Measurements from ENCODE around the gene COQ8A. TPM values are rescaled to one million over a fixed set of nuclear protein-coding genes. Genes with fewer than 3 reads are reported as not detected.
"Not testable (repeated sequence)": the region's sequence is repeated elsewhere in the genome, so short reads cannot be mapped to it uniquely, and the experiment has no call there.

The COQ8A gene
- polyA plus RNA-seq, 1 experiment = 5.3 TPM

- CTCF ChIA-PET = no interaction called here
- H3K4me3 ChIP-seq (ENCODE audit: low read depth, low read length) = no peak overlapping the region
- H3K27me3 ChIP-seq (ENCODE audit: control insufficient read depth, insufficient read depth, low read length) = no peaks in the 10 kb centered on the region
- no peaks in the 10 kb centered on the region for H3K9me3 ChIP-seq (ENCODE audit: control insufficient read depth, insufficient read depth, low read length)
- no peak overlapping the region for H3K27ac ChIP-seq (ENCODE audit: low read depth, low read length)
- DNase-seq (ENCODE audit: low read depth, low spot score) = no peak
- TF ChIP-seq CTCF (IDR thresholded peaks at IDR 0.05; ENCODE audit: low read depth, low read length) = no peak
- POLR2A ChIA-PET = no interaction called here
Measured at GRCh38 chr1:226991920-226992319, 51.8 kb downstream of the COQ8A start.

- Histone ChIP-seq H3K27ac (ENCODE audit: low read depth, low read length) (no peak overlapping the region), H3K27me3 (ENCODE audit: control insufficient read depth, insufficient read depth, low read length) (no peaks in the 10 kb centered on the region), H3K4me3 (ENCODE audit: low read depth, low read length) (no peak overlapping the region), H3K9me3 (ENCODE audit: control insufficient read depth, insufficient read depth, low read length) (no peaks in the 10 kb centered on the region)
- TF ChIP-seq CTCF (IDR thresholded peaks at IDR 0.05; ENCODE audit: low read depth, low read length) = no peak
- CTCF ChIA-PET = interaction anchor here (1.5 to 2.2 kb wide), 2 partner anchors 19 to 368 kb away, joined by 3 to 6 read pairs; no protein-coding TSS in a partner anchor
- no peak for DNase-seq (ENCODE audit: low read depth, low spot score)
- POLR2A ChIA-PET = interaction anchor here (0.5 to 0.6 kb wide), 3 partner anchors 55 to 105 kb away, joined by 3 to 4 read pairs (median 3); no protein-coding TSS in a partner anchor
Measured at GRCh38 chr1:226993814-226994585, 53.9 kb downstream of the COQ8A start.

- DNase-seq (ENCODE audit: low read depth, low spot score) = no peak
- ChIA-PET CTCF (interaction anchor here (2.2 kb wide), 1 partner anchor 368 kb away, joined by 6 read pairs; no protein-coding TSS in a partner anchor), POLR2A (interaction anchor here (0.5 to 0.6 kb wide), 2 partner anchors 56 to 106 kb away, joined by 3 read pairs; no protein-coding TSS in a partner anchor)
- Histone ChIP-seq H3K27me3 (ENCODE audit: control insufficient read depth, insufficient read depth, low read length) (no peaks in the 10 kb centered on the region), H3K9me3 (ENCODE audit: control insufficient read depth, insufficient read depth, low read length) (no peaks in the 10 kb centered on the region), H3K27ac (ENCODE audit: low read depth, low read length) (no peak overlapping the region), H3K4me3 (ENCODE audit: low read depth, low read length) (no peak overlapping the region)
- no peak for TF ChIP-seq CTCF (IDR thresholded peaks at IDR 0.05; ENCODE audit: low read depth, low read length)
Measured at GRCh38 chr1:226994586-226995364, 54.7 kb downstream of the COQ8A start.

GRCh38 chr1:226995365-226996332 is 55.6 kb downstream of the COQ8A start:
- TF ChIP-seq CTCF (IDR thresholded peaks at IDR 0.05; ENCODE audit: low read depth, low read length) = no peak
- Histone ChIP-seq H3K27me3 (ENCODE audit: control insufficient read depth, insufficient read depth, low read length) (no peaks in the 10 kb centered on the region), H3K27ac (ENCODE audit: low read depth, low read length) (no peak overlapping the region), H3K4me3 (ENCODE audit: low read depth, low read length) (no peak overlapping the region), H3K9me3 (ENCODE audit: control insufficient read depth, insufficient read depth, low read length) (no peaks in the 10 kb centered on the region)
- POLR2A ChIA-PET = no interaction called here
- no peak for DNase-seq (ENCODE audit: low read depth, low spot score)
- CTCF ChIA-PET = interaction anchor here (2.2 kb wide), 1 partner anchor 369 kb away, joined by 6 read pairs; no protein-coding TSS in a partner anchor

GRCh38 chr1:226999579-226999978 is 59.5 kb downstream of the COQ8A start:
- POLR2A ChIA-PET; H3K27me3 ChIP-seq (ENCODE audit: control insufficient read depth, insufficient read depth, low read length); H3K9me3 ChIP-seq (ENCODE audit: control insufficient read depth, insufficient read depth, low read length); DNase-seq (ENCODE audit: low read depth, low spot score); H3K4me3 ChIP-seq (ENCODE audit: low read depth, low read length); H3K27ac ChIP-seq (ENCODE audit: low read depth, low read length): not testable (repeated sequence)
- CTCF ChIA-PET = interaction anchor here (0.7 kb wide), 1 partner anchor 1891 kb away, joined by 4 read pairs; no protein-coding TSS in a partner anchor
